Measurements from ENCODE around the gene RNF208.
"Not testable (repeated sequence)": the region's sequence is repeated elsewhere in the genome, so short reads cannot be mapped to it uniquely, and the experiment has no call there.

DNA sequence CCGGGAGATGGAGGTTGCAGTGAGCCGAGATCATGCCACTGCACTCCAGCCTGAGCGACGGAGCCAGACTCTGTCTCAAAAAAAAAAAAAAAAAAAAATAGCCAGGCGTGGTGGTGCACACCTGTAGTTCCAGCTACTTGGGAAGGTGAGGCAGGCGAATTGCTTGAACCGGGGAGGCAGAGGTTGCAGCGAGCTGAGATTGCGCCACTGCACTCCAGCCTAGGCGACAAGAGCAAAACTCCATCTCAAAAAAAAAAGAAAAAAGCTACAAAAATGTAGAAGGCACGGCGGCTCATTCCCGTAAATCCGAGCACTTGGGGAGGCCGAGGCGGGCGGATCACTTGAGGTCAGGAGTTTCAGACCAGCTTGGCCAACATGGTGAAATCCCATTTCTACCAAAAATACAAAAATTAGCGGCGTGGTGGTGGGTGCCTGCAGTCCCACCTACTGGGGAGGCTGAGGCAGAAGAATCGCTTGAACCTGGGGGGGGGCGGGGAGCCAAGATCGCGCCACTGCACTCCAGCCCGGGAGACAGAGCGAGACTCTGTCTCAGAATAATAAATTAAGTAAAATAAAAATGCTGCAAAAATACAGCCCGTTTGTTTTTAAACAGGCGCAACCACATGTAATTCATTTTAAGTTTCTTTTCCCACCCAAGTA is 17.6 kb upstream of the RNF208 start:
- not testable (repeated sequence) for TF ChIP-seq CTCF (IDR thresholded peaks at IDR 0.05; ENCODE audit: insufficient read depth, low read length); SPI1 (IDR thresholded peaks at IDR 0.05; ENCODE audit: borderline replicate concordance, low read depth)
- TF ChIP-seq, protein P1, sequence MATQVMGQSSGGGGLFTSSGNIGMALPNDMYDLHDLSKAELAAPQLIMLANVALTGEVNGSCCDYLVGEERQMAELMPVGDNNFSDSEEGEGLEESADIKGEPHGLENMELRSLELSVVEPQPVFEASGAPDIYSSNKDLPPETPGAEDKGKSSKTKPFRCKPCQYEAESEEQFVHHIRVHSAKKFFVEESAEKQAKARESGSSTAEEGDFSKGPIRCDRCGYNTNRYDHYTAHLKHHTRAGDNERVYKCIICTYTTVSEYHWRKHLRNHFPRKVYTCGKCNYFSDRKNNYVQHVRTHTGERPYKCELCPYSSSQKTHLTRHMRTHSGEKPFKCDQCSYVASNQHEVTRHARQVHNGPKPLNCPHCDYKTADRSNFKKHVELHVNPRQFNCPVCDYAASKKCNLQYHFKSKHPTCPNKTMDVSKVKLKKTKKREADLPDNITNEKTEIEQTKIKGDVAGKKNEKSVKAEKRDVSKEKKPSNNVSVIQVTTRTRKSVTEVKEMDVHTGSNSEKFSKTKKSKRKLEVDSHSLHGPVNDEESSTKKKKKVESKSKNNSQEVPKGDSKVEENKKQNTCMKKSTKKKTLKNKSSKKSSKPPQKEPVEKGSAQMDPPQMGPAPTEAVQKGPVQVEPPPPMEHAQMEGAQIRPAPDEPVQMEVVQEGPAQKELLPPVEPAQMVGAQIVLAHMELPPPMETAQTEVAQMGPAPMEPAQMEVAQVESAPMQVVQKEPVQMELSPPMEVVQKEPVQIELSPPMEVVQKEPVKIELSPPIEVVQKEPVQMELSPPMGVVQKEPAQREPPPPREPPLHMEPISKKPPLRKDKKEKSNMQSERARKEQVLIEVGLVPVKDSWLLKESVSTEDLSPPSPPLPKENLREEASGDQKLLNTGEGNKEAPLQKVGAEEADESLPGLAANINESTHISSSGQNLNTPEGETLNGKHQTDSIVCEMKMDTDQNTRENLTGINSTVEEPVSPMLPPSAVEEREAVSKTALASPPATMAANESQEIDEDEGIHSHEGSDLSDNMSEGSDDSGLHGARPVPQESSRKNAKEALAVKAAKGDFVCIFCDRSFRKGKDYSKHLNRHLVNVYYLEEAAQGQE (IDR thresholded peaks at IDR 0.05; ENCODE audit: insufficient replicate concordance, low read depth), result not testable (repeated sequence)

Measured in HL-60 (cell line).